Activated effector memory CD4-positive, alpha-beta T cell treated with Interleukin-2 at 50 U/mL for 16 hours (primary cell): ENCODE results near the gene COL5A1.

Source experiments
- DNase-seq: peaks from one replicate; pipeline ENCODE4 v3.0.0-alpha.2; 2020

The COL5A1 gene

GRCh38 chr9:134886413-134886913, 244.9 kb downstream of the COL5A1 start:
- DNase-seq = no peak

DNA sequence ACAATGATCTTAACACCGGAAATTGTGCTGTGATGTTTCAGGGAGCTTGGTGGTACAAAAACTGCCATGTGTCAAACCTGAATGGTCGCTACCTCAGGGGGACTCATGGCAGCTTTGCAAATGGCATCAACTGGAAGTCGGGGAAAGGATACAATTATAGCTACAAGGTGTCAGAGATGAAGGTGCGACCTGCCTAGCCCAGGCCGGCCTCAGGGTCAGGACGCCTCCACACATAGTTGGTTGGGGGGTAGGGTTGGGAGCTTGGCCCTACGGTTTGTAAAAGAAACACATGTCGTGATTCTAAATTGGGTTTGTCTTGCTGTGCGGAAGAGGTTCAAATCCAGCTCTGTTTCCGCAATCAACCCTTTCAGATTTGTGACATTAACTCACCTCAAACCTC, 245.6 kb downstream of the COL5A1 start:
- no peak for DNase-seq

GRCh38 chr9:134887686-134888602, 246.3 kb downstream of the COL5A1 start:
- DNase-seq = no peak

GRCh38 chr9:134888603-134889190, 247.1 kb downstream of the COL5A1 start:
- DNase-seq = no peak

- no peak for DNase-seq
Observed at GRCh38 chr9:134889386-134890154, 248.0 kb downstream of the COL5A1 start.

DNA sequence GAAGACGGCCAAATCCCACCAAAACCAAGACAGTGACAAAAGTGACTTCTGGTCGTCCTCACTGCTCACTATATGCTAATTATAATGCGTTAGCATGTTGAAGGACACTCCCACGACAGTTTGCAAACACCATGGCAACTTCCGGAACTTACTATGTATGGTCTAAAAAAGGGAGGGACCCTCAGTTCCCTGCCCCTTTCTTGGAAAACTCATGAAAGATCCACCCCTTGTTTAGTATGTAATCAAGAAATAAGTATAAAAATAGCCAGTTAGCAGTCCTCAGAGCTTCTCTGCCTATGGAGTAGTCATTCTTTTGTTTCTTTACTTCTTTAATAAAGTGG, 248.5 kb downstream of the COL5A1 start:
- no peak for DNase-seq

- no peak for DNase-seq
Observed at GRCh38 chr9:134891053-134891452, 249.4 kb downstream of the COL5A1 start.

GRCh38 chr9:134891713-134892112, 250.1 kb downstream of the COL5A1 start:
- DNase-seq = no peak

DNA sequence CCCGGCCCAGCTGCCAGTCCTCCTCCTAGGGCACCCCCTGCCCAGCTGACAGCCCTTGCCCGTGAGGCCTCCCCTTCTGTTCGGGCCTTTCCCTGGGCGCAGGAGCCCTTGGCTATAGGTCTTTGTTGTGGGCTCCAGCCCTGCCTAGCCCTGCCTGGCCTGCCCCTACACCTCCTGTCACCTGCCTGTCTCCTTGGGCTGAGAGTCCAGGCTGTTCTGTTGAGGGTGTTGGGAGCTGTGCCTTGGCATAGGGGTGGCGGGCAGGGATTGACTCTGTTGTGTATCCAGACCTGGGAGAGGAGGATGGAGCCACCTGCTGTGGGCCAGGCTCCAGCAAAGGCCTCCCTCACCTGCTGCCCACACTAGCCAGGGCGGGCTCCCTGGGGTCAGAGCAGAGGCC, 250.6 kb downstream of the COL5A1 start:
- no peak for DNase-seq

GRCh38 chr9:134892820-134893420, 251.3 kb downstream of the COL5A1 start:
- DNase-seq = no peak
